ENCODE data around the gene RNF213.

Gene RNF213

DNA sequence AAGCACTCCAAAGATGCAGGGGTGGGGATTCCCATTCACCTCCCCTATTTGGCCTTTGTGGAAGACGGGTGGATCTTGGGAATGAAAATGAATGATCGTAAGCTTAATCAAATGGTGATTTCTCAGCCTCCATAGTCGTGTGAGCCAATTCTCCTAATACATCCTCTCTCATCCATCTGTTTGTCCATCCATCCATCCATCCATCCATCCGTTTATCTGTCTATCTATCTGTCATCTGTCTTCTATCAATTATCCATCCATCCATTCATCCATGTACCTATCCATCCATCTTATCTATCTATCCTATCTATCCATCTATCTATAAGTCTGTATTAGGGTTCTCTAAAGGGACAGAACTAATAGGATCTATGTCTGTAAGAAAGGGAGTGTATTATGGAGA, 7.8 kb downstream of the RNF213 start:
- Histone ChIP-seq H3K27ac (replicated peaks) (no peak overlapping the region), H3K4me3 (replicated peaks; ENCODE audit: insufficient read depth, low read length) (no peak overlapping the region), H3K27me3 (ENCODE audit: insufficient read depth, poor library complexity, severe bottlenecking) (no peaks in the 10 kb centered on the region)
- TF ChIP-seq, protein P1, sequence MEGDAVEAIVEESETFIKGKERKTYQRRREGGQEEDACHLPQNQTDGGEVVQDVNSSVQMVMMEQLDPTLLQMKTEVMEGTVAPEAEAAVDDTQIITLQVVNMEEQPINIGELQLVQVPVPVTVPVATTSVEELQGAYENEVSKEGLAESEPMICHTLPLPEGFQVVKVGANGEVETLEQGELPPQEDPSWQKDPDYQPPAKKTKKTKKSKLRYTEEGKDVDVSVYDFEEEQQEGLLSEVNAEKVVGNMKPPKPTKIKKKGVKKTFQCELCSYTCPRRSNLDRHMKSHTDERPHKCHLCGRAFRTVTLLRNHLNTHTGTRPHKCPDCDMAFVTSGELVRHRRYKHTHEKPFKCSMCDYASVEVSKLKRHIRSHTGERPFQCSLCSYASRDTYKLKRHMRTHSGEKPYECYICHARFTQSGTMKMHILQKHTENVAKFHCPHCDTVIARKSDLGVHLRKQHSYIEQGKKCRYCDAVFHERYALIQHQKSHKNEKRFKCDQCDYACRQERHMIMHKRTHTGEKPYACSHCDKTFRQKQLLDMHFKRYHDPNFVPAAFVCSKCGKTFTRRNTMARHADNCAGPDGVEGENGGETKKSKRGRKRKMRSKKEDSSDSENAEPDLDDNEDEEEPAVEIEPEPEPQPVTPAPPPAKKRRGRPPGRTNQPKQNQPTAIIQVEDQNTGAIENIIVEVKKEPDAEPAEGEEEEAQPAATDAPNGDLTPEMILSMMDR (IDR thresholded peaks at IDR 0.05; ENCODE audit: insufficient read depth, low read length) = no peak
- TF ChIP-seq, protein P2, sequence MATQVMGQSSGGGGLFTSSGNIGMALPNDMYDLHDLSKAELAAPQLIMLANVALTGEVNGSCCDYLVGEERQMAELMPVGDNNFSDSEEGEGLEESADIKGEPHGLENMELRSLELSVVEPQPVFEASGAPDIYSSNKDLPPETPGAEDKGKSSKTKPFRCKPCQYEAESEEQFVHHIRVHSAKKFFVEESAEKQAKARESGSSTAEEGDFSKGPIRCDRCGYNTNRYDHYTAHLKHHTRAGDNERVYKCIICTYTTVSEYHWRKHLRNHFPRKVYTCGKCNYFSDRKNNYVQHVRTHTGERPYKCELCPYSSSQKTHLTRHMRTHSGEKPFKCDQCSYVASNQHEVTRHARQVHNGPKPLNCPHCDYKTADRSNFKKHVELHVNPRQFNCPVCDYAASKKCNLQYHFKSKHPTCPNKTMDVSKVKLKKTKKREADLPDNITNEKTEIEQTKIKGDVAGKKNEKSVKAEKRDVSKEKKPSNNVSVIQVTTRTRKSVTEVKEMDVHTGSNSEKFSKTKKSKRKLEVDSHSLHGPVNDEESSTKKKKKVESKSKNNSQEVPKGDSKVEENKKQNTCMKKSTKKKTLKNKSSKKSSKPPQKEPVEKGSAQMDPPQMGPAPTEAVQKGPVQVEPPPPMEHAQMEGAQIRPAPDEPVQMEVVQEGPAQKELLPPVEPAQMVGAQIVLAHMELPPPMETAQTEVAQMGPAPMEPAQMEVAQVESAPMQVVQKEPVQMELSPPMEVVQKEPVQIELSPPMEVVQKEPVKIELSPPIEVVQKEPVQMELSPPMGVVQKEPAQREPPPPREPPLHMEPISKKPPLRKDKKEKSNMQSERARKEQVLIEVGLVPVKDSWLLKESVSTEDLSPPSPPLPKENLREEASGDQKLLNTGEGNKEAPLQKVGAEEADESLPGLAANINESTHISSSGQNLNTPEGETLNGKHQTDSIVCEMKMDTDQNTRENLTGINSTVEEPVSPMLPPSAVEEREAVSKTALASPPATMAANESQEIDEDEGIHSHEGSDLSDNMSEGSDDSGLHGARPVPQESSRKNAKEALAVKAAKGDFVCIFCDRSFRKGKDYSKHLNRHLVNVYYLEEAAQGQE (IDR thresholded peaks at IDR 0.05; ENCODE audit: insufficient replicate concordance, low read depth) = no peak
- no peak for TF ChIP-seq POLR2AphosphoS5 (IDR thresholded peaks at IDR 0.05; ENCODE audit: low read depth)
- TF ChIP-seq GABPA (IDR thresholded peaks at IDR 0.05; ENCODE audit: low read depth) = no peak
- TF ChIP-seq SPI1 (IDR thresholded peaks at IDR 0.05; ENCODE audit: borderline replicate concordance, low read depth) = no peak
- no peak for DNase-seq (ENCODE audit: low read depth in 1 of 2, low spot score in 1 of 2)

DNA sequence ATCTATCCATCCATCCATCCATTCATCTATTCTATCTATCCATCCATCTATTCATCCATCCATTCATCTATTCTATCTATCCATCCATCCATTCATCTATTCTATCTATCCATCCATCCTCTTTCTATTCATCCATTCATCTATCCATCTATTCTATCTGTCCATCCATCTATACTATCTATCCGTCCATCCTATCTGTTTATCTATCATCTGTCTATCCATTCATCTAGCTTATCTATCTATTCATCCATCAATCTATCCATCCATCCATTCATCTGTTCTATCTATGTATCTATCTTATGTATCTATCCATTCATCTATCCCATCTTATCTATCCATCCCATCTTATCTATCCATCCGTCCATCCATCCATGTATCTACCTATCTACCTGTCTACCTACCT, 8.8 kb downstream of the RNF213 start:
- no peaks in the 10 kb centered on the region for H3K27me3 ChIP-seq (ENCODE audit: insufficient read depth, poor library complexity, severe bottlenecking)
- no peak for TF ChIP-seq GABPA (IDR thresholded peaks at IDR 0.05; ENCODE audit: low read depth)
- TF ChIP-seq, protein P1 (IDR thresholded peaks at IDR 0.05; ENCODE audit: insufficient read depth, low read length) = no peak
- TF ChIP-seq SPI1 (IDR thresholded peaks at IDR 0.05; ENCODE audit: borderline replicate concordance, low read depth) = no peak
- no peak for TF ChIP-seq POLR2AphosphoS5 (IDR thresholded peaks at IDR 0.05; ENCODE audit: low read depth)
- TF ChIP-seq, protein P2 (IDR thresholded peaks at IDR 0.05; ENCODE audit: insufficient replicate concordance, low read depth) = no peak
- H3K4me3 ChIP-seq (replicated peaks; ENCODE audit: insufficient read depth, low read length) = no peak overlapping the region
- no peak overlapping the region for H3K27ac ChIP-seq (replicated peaks)
- no peak for DNase-seq (ENCODE audit: low read depth in 1 of 2, low spot score in 1 of 2)

DNA sequence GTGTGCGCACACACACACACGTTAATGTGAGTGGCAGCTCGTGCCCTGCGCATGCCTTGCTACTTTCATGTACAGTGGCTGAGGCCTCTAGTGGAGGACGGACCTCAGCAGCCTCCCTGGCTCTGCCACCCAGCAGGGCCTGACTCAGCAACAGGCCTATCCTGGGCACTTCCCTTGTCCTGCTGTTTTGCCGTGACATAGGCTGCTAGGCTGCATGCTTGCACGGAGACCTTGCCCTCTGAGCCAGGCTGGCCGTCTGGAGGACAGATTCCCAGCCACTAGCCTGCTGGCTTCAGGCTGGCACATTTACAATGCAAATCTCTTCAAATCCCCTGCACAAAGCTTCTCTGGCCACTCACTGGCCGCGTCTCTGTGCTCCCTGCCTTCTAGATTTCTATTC, 9.5 kb downstream of the RNF213 start:
- no peak for TF ChIP-seq GABPA (IDR thresholded peaks at IDR 0.05; ENCODE audit: low read depth)
- TF ChIP-seq, protein P2 (IDR thresholded peaks at IDR 0.05; ENCODE audit: insufficient replicate concordance, low read depth) = no peak
- TF ChIP-seq, protein P1 (IDR thresholded peaks at IDR 0.05; ENCODE audit: insufficient read depth, low read length) = no peak
- no peak for TF ChIP-seq SPI1 (IDR thresholded peaks at IDR 0.05; ENCODE audit: borderline replicate concordance, low read depth)
- no peak for TF ChIP-seq POLR2AphosphoS5 (IDR thresholded peaks at IDR 0.05; ENCODE audit: low read depth)
- H3K27me3 ChIP-seq (ENCODE audit: insufficient read depth, poor library complexity, severe bottlenecking) = no peaks in the 10 kb centered on the region
- no peak overlapping the region for H3K27ac ChIP-seq (replicated peaks)
- no peak overlapping the region for H3K4me3 ChIP-seq (replicated peaks; ENCODE audit: insufficient read depth, low read length)
- DNase-seq (ENCODE audit: low read depth in 1 of 2, low spot score in 1 of 2) = no peak
